RWPE1 (cell line): Measurements from ENCODE around the gene TMEM108.

Experiments
- CTCF ChIA-PET: fragments of 350-600 bp; sonication (Branson Sonifier 250); formaldehyde crosslinking; extraction: SDS; loops from one replicate; lab custom pipeline; 2021; lab: Yijun Ruan, JAX
- POLR2A ChIA-PET: fragments of 400-600 bp; formaldehyde crosslinking; extraction: SDS; loops from one replicate; lab custom pipeline; 2020; ENCODE audit warnings: antibody characterized with exemption; ENCODE audit not compliant: low non-redundant PET; lab: Yijun Ruan, JAX
- DNase-seq: peaks from one replicate; pipeline ENCODE4 v3.0.0; 2012; ENCODE audit warnings: low spot score
- H3K27ac ChIP-seq: fragments of 450-650 bp; 2 replicates; pipeline ENCODE4 v1.5.1; 2017
- CTCF ChIP-seq: fragments of 450-650 bp; conservative IDR thresholded peaks from 2 replicates; pipeline ENCODE4 v1.5.1; 2017; ENCODE audit warnings: low read depth, mild to moderate bottlenecking

The TMEM108 gene

GRCh38 chr3:133117342-133117741 is 79.2 kb downstream of the TMEM108 start:
- ChIA-PET POLR2A (no interaction called here), CTCF (no interaction called here)
- no peak for DNase-seq
- H3K27ac ChIP-seq = no peak overlapping the region
- no peak for TF ChIP-seq CTCF

- CTCF ChIA-PET = no interaction called here
- no peak overlapping the region for H3K27ac ChIP-seq
- POLR2A ChIA-PET = no interaction called here
- TF ChIP-seq CTCF = no peak
- no peak for DNase-seq
Measured at GRCh38 chr3:133119176-133119575, 81.0 kb downstream of the TMEM108 start.

- ChIA-PET CTCF (interaction anchor here (0.5 kb wide), 1 partner anchor 306 kb away, joined by 3 read pairs; no protein-coding TSS in a partner anchor), POLR2A (no interaction called here)
- no peak for TF ChIP-seq CTCF
- no peak overlapping the region for H3K27ac ChIP-seq
- no peak for DNase-seq
Measured at GRCh38 chr3:133121450-133121849, 83.3 kb downstream of the TMEM108 start.

DNA sequence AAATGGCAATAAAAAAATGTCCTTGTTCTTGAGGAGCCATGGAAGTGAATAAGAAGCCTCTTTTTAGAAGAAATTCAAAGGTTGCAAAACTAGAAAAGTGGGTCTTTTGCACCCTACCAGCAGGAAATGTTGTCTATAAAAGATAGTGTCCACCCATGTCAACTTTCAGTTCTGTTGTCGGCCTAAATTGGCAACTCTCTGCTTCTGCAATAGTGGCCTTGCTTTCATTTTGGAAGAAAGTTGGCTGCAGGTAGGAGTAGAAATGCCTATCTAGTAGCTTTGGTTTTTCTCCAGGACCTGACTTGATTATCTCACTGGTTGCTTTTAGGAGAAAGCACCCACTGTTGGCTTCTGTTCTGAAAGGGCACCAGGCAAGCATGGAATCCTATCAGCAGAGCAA is 85.4 kb downstream of the TMEM108 start:
- H3K27ac ChIP-seq = no peak overlapping the region
- CTCF ChIA-PET = no interaction called here
- no peak for TF ChIP-seq CTCF
- POLR2A ChIA-PET = no interaction called here
- DNase-seq = no peak

DNA sequence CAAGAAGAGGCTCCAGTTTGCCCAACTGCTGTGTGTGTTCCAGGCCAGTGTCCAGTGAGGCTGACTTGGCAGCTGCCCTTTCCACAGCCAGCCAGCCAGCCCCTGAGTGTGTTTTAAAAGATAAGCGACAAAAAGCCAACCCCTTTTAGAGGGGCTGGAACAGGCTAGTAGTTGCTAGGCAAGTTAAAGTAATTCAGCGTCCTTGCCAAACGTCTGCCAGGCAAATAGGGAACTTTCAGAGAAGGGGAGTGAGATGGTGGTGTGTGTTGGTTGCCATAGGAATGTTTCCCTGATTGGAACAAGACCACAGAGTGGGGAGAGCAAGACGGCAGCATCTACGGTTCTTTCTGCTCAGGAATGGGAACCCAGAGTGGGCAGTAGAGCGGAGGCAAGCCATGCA is 86.3 kb downstream of the TMEM108 start:
- POLR2A ChIA-PET = no interaction called here
- no peak overlapping the region for H3K27ac ChIP-seq
- no peak for DNase-seq
- CTCF ChIA-PET = interaction anchor here (0.6 to 0.7 kb wide), 2 partner anchors 15 to 1561 kb away, joined by 3 to 4 read pairs; no protein-coding TSS in a partner anchor
- TF ChIP-seq CTCF = no peak

DNA sequence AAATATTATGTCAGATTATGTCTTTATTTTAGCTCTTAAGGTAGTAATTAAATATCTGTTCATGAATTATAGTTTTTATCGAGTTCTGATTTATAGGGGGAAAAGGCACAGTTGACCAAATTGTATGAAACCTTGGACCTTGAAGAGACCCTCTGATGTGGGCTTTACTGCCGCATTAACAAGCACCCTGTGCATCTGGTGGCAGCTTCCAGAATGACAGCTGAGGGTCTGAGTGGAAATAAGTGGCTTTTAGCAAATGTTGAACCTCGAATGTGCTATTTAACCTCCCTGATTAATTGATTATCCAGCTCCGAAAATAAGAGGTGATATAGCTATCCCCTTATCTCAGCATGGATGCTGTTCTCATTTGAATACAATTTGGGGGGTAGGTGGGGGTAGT is 87.0 kb downstream of the TMEM108 start:
- TF ChIP-seq CTCF = no peak
- POLR2A ChIA-PET = no interaction called here
- no peak for DNase-seq
- CTCF ChIA-PET = interaction anchor here (0.7 kb wide), 1 partner anchor 1560 kb away, joined by 4 read pairs; no protein-coding TSS in a partner anchor
- no peak overlapping the region for H3K27ac ChIP-seq
